Measurements from ENCODE around the gene ANKS1A. TPM values are rescaled to one million over a fixed set of nuclear protein-coding genes. Genes with fewer than 3 reads are reported as not detected.
"Not testable (repeated sequence)": the region's sequence is repeated elsewhere in the genome, so short reads cannot be mapped to it uniquely, and the experiment has no call there.

The ANKS1A gene
- total RNA-seq, 8 experiments from 2014 or later: 19.7 to 46.3 (median 30.9) TPM

- no peak overlapping the region for H3K27ac ChIP-seq
- no peaks in the 10 kb centered on the region for H3K4me1 ChIP-seq (replicated peaks in 1 of 2)
- in situ Hi-C loops (cut with MboI; ENCODE audit: low pct_unique_long_range_greater_than_20kb in 2 of 9, low sequenced_read_pairs in 9 of 9, unreplicated experiment in 9 of 9): loop anchor here in 8 of 9 experiments (25.0 kb wide), 4 partner anchors 118 to 243 kb away; partner anchors contain the start of genes TCP11 (in 4 of the 8) and SCUBE3 (in 2 of the 8)
- ATAC-seq (replicated peaks in 6 of 8): no peak
- H3K4me3 ChIP-seq: no peak overlapping the region
- WGBS, 10 experiments: 83 to 100% (median 100%) methylated on average over 1 to 5 of the region's 7 CpGs; no CpG with 5 or more reads in 2 of the 10 experiments
Observed at GRCh38 chr6:34994693-34995092, 105.6 kb downstream of the ANKS1A start.

- H3K4me1 ChIP-seq (replicated peaks in 1 of 2); H3K27ac ChIP-seq; H3K4me3 ChIP-seq; ATAC-seq (replicated peaks in 6 of 8): not testable (repeated sequence)
- in situ Hi-C loops (cut with MboI; ENCODE audit: low pct_unique_long_range_greater_than_20kb in 2 of 9, low sequenced_read_pairs in 9 of 9, unreplicated experiment in 9 of 9): loop anchor here in 8 of 9 experiments (25.0 kb wide), 4 partner anchors 114 to 239 kb away; partner anchors contain the start of genes TCP11 (in 4 of the 8) and SCUBE3 (in 2 of the 8)
- WGBS, 10 experiments: 65 to 100% (median 96%) methylated on average over 2 to 7 of the region's 8 CpGs; no CpG with 5 or more reads in 3 of the 10 experiments
Observed at GRCh38 chr6:34998417-34998816, 109.4 kb downstream of the ANKS1A start.

GRCh38 chr6:34999153-34999552 is 110.1 kb downstream of the ANKS1A start:
- in situ Hi-C loops (cut with MboI; ENCODE audit: low pct_unique_long_range_greater_than_20kb in 2 of 9, low sequenced_read_pairs in 9 of 9, unreplicated experiment in 9 of 9): loop anchor here in 8 of 9 experiments (25.0 kb wide), 4 partner anchors 113 to 238 kb away; partner anchors contain the start of genes TCP11 (in 4 of the 8) and SCUBE3 (in 2 of the 8)
- not testable (repeated sequence) for ATAC-seq (replicated peaks in 6 of 8); H3K27ac ChIP-seq; H3K4me3 ChIP-seq; H3K4me1 ChIP-seq (replicated peaks in 1 of 2)
- 87 to 100% (median 98%) methylated on average over 1 to 7 of the region's 7 CpGs; no CpG with 5 or more reads in 4 of the 10 experiments for WGBS, 10 experiments

GRCh38 chr6:34999962-35000361 is 110.9 kb downstream of the ANKS1A start:
- not testable (repeated sequence) for H3K4me3 ChIP-seq; H3K27ac ChIP-seq; H3K4me1 ChIP-seq (replicated peaks in 1 of 2)
- peak in 3 of 8 experiments; percentile 52 to 73 (median 54) for ATAC-seq (replicated peaks in 6 of 8)
- in situ Hi-C loops (cut with MboI; ENCODE audit: low pct_unique_long_range_greater_than_20kb in 2 of 9, low sequenced_read_pairs in 9 of 9, unreplicated experiment in 9 of 9): loop anchor here in 8 of 9 experiments (25.0 kb wide), 4 partner anchors 112 to 237 kb away; partner anchors contain the start of genes TCP11 (in 4 of the 8) and SCUBE3 (in 2 of the 8)
- 25 to 100% (median 84%) methylated on average over 2 to 4 of the region's 4 CpGs; no CpG with 5 or more reads in 1 of the 10 experiments for WGBS, 10 experiments

GRCh38 chr6:35001349-35001748 is 112.3 kb downstream of the ANKS1A start:
- in situ Hi-C loops (cut with MboI; ENCODE audit: low pct_unique_long_range_greater_than_20kb in 2 of 9, low sequenced_read_pairs in 9 of 9, unreplicated experiment in 9 of 9); H3K4me3 ChIP-seq; ATAC-seq (replicated peaks in 6 of 8); H3K27ac ChIP-seq; H3K4me1 ChIP-seq (replicated peaks in 1 of 2): not testable (repeated sequence)
- 50 to 83% (median 73%) methylated on average over 1 to 2 of the region's 6 CpGs; no CpG with 5 or more reads in 6 of the 10 experiments for WGBS, 10 experiments

- ATAC-seq (replicated peaks in 6 of 8); H3K4me1 ChIP-seq (replicated peaks in 1 of 2); H3K27ac ChIP-seq; H3K4me3 ChIP-seq; in situ Hi-C loops (cut with MboI; ENCODE audit: low pct_unique_long_range_greater_than_20kb in 2 of 9, low sequenced_read_pairs in 9 of 9, unreplicated experiment in 9 of 9): not testable (repeated sequence)
- WGBS, 10 experiments: 0 to 95% (median 80%) methylated on average over 1 to 6 of the region's 12 CpGs; no CpG with 5 or more reads in 3 of the 10 experiments
Observed at GRCh38 chr6:35003886-35004530, 115.0 kb downstream of the ANKS1A start.

GRCh38 chr6:35007016-35007415 is 118.0 kb downstream of the ANKS1A start:
- ATAC-seq (replicated peaks in 6 of 8): peak in 1 of 8 experiments; percentile 43
- H3K4me3 ChIP-seq: no peak overlapping the region
- 50 to 100% (median 80%) methylated on average over 1 to 2 of the region's 2 CpGs; no CpG with 5 or more reads in 1 of the 10 experiments for WGBS, 10 experiments
- H3K27ac ChIP-seq: no peak overlapping the region
- H3K4me1 ChIP-seq (replicated peaks in 1 of 2): peaks cover 4 to 7% of the 10 kb centered on the region in 2 donors
- in situ Hi-C loops (cut with MboI; ENCODE audit: low pct_unique_long_range_greater_than_20kb in 2 of 9, low sequenced_read_pairs in 9 of 9, unreplicated experiment in 9 of 9): no loop called here

- Histone ChIP-seq H3K4me3 (no peak overlapping the region), H3K27ac (no peak overlapping the region), H3K4me1 (replicated peaks in 1 of 2) (peaks cover 4 to 8% of the 10 kb centered on the region in 2 donors)
- no peak for ATAC-seq (replicated peaks in 6 of 8)
- in situ Hi-C loops (cut with MboI; ENCODE audit: low pct_unique_long_range_greater_than_20kb in 2 of 9, low sequenced_read_pairs in 9 of 9, unreplicated experiment in 9 of 9): no loop called here
- WGBS, 10 experiments: 88 to 100% (median 96%) methylated on average over 1 to 7 of the region's 7 CpGs
Observed at GRCh38 chr6:35008858-35009257, 119.8 kb downstream of the ANKS1A start.

GRCh38 chr6:35011096-35012041 is 122.3 kb downstream of the ANKS1A start:
- in situ Hi-C loops (cut with MboI; ENCODE audit: low pct_unique_long_range_greater_than_20kb in 2 of 9, low sequenced_read_pairs in 9 of 9, unreplicated experiment in 9 of 9): no loop called here
- Histone ChIP-seq H3K4me3 (no peak overlapping the region), H3K27ac (peak overlapping the region in 1 of 2 donors; percentile 34), H3K4me1 (replicated peaks in 1 of 2) (peaks cover 8 to 9% of the 10 kb centered on the region in 2 donors)
- 0 to 100% (median 51%) methylated on average over 1 to 4 of the region's 4 CpGs for whole genome bisulfite sequencing, 10 experiments
- peak in 6 of 8 experiments; percentile 14 to 94 (median 90) for ATAC-seq (replicated peaks in 6 of 8)

GRCh38 chr6:35013701-35014100 is 124.6 kb downstream of the ANKS1A start:
- WGBS, 10 experiments: 64 to 100% (median 100%) methylated on average over 1 to 6 of the region's 6 CpGs
- ATAC-seq (replicated peaks in 6 of 8): no peak
- Histone ChIP-seq H3K4me1 (replicated peaks in 1 of 2) (peaks cover 18 to 20% of the 10 kb centered on the region in 2 donors), H3K4me3 (no peak overlapping the region), H3K27ac (no peak overlapping the region)
- in situ Hi-C loops (cut with MboI; ENCODE audit: low pct_unique_long_range_greater_than_20kb in 2 of 9, low sequenced_read_pairs in 9 of 9, unreplicated experiment in 9 of 9): no loop called here

GRCh38 chr6:35014341-35014740 is 125.3 kb downstream of the ANKS1A start:
- H3K27ac ChIP-seq: no peak overlapping the region
- H3K4me3 ChIP-seq: no peak overlapping the region
- in situ Hi-C loops (cut with MboI; ENCODE audit: low pct_unique_long_range_greater_than_20kb in 2 of 9, low sequenced_read_pairs in 9 of 9, unreplicated experiment in 9 of 9): no loop called here
- H3K4me1 ChIP-seq (replicated peaks in 1 of 2): peaks cover 18 to 20% of the 10 kb centered on the region in 2 donors
- 80 to 100% (median 95%) methylated on average over 1 of the region's 1 CpG; no CpG with 5 or more reads in 4 of the 10 experiments for WGBS, 10 experiments
- ATAC-seq (replicated peaks in 6 of 8): no peak

- ATAC-seq (replicated peaks in 6 of 8): no peak
- H3K4me3 ChIP-seq: no peak overlapping the region
- no peak overlapping the region for H3K27ac ChIP-seq
- H3K4me1 ChIP-seq (replicated peaks in 1 of 2): peaks cover 18 to 20% of the 10 kb centered on the region in 2 donors
- in situ Hi-C loops (cut with MboI; ENCODE audit: low pct_unique_long_range_greater_than_20kb in 2 of 9, low sequenced_read_pairs in 9 of 9, unreplicated experiment in 9 of 9): no loop called here
- 0 to 100% (median 58%) methylated on average over 1 to 3 of the region's 3 CpGs; no CpG with 5 or more reads in 4 of the 10 experiments for WGBS, 10 experiments
Observed at GRCh38 chr6:35014786-35015185, 125.7 kb downstream of the ANKS1A start.
